A549 (cell line): ENCODE measurements around the gene STMN3.

Experiments used
- CTCF ChIP-seq: fragments of >200 bp; sonication (Bioruptor Twin); formaldehyde crosslinking; IDR thresholded peaks from 3 replicates; pipeline ENCODE4 v1.5.1; 2016
- POLR2A ChIP-seq: IDR thresholded peaks from 2 replicates; pipeline ENCODE4 v1.6.1; 2012; ENCODE audit warnings: mild to moderate bottlenecking, low read length
- RCOR1 ChIP-seq: fragments of 150-350 bp; IDR thresholded peaks from 2 replicates; pipeline ENCODE4 v1.6.1; 2014; ENCODE audit warnings: antibody characterized with exemption, low read length, low read depth

- TF ChIP-seq CTCF = no peak
- TF ChIP-seq RCOR1 = no peak
- TF ChIP-seq POLR2A = peak; percentile 19; the same call in 1 of the 2 replicates
These were observed 33.5 kb upstream of the STMN3 start for GRCh38 chr20:63686492-63687321.
